ENCODE results near the gene BHLHE40. TPM values are rescaled to one million over a fixed set of nuclear protein-coding genes. Genes with fewer than 3 reads are reported as not detected.

Gene BHLHE40
- total and polyA plus RNA-seq, 2 of the 8 experiments (the other 6 are each of a cell fraction or from before 2014, with no cell fraction given) = 1.5 to 2.2 TPM

DNA sequence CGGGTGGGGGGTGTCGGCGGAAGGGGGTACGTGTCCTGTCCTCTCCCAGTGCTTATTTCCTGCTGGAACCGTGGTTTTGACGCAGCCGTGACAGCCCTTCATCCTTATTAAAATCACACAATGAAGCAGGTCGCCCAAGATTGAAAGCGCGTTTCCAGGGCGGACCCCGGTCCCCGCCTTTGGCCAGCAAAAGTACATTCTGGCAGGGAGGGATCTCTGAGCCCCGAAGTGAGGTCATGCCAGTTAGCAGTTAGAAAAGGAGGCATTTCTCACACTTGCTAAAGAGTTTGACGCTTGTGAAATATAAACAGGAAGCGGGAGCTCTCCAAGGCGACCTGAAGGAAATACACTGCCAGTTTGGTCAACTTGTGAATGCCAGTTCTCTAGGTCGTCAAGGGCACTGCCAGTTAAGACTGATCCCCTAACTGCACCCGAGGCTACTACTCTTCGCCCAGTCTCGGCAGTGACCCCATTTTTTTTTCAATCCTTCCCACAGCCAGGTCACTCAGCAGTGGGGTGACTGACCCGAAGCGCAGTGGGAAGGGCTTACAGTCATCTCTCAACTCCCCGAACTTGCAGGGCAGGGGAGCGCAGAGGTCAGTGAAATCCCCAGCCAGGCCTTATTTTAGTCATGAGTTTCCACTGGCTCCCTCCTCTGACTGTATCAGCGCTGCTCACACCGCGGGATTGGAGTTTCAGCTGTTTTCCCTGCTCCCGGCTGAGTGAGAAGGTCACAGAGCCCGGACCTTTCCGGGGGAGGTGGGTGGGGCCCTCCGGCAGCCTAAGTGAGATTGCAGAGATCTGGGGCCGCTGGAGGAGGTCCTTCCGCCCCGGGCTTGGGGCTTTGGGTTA is 2.0 kb upstream of the BHLHE40 start:
- Histone ChIP-seq H3K23ac (ENCODE audit: insufficient read length) (no peak overlapping the region), H3K4me3 (ENCODE audit: extremely low read depth in 1 of 4, insufficient read depth in 2 of 4, low read depth in 3 of 4, low read length in 4 of 4) (peak overlapping the region; percentile 51 to 71 (median 58)), H3K18ac (ENCODE audit: extremely low read depth, low read length) (no peak overlapping the region), H2BK12ac (ENCODE audit: low read depth, low read length) (peak overlapping the region; percentile 70), H3K79me1 (ENCODE audit: low read depth, low read length) (no peaks in the 10 kb centered on the region), H2BK5ac (ENCODE audit: low read depth, low read length) (no peak overlapping the region), H3K4ac (replicated peaks; ENCODE audit: insufficient read length, low read depth, low read length) (no peak overlapping the region), H4K20me1 (replicated peaks in 1 of 2; ENCODE audit: control insufficient read depth in 1 of 2, insufficient read depth in 2 of 2, low read length in 2 of 2) (no peaks in the 10 kb centered on the region), H2BK20ac (ENCODE audit: low read length) (no peak overlapping the region), H2AFZ (ENCODE audit: low read length) (0 out of 2 replicates have a peak overlapping the region, but pooled peaks have one; percentile 30), H3K4me2 (ENCODE audit: insufficient read depth in 1 of 2, low read depth in 2 of 2, low read length in 2 of 2) (peak overlapping the region; percentile 84 to 100), H3K56ac (replicated peaks; ENCODE audit: insufficient read length, low read depth, low read length) (no peak overlapping the region), H3K9me3 (ENCODE audit: insufficient read depth in 2 of 2, low read depth in 1 of 2, low read length in 1 of 2) (no peaks in the 10 kb centered on the region), H2BK120ac (replicated peaks; ENCODE audit: low read depth, low read length) (no peak overlapping the region), H4K5ac (ENCODE audit: insufficient read length, low read depth, low read length) (no peak overlapping the region), H2BK15ac (ENCODE audit: low read length) (no peak overlapping the region), H3K23me2 (ENCODE audit: low read depth, low read length) (peaks cover 22% of the 10 kb centered on the region), H3K36me3 (ENCODE audit: control insufficient read depth in 2 of 4, insufficient read depth in 4 of 4, low read length in 3 of 4) (no peaks in the 10 kb centered on the region), H4K8ac (ENCODE audit: extremely low read depth, insufficient read depth, low read length) (no peak overlapping the region; the same call in 1 of the 2 replicates), H3K27me3 (replicated peaks in 1 of 4; ENCODE audit: control insufficient read depth in 3 of 4, extremely low read depth in 1 of 4, insufficient read depth in 3 of 4, low read length in 3 of 4) (peaks cover 4 to 36% (median 22%) of the 10 kb centered on the region in 4 experiments), H3K14ac (ENCODE audit: insufficient read length) (no peak overlapping the region), H3K4me1 (replicated peaks in 1 of 4; ENCODE audit: control insufficient read depth in 3 of 4, insufficient read depth in 4 of 4, low read length in 3 of 4) (peaks cover 2 to 8% (median 4%) of the 10 kb centered on the region in 4 experiments; a peak in 5 of 7 replicates), H2AK5ac (ENCODE audit: low read depth, low read length) (no peak overlapping the region), H4K91ac (replicated peaks; ENCODE audit: insufficient read length, low read length) (no peak overlapping the region), H3K9ac (replicated peaks in 1 of 4; ENCODE audit: extremely low read depth in 1 of 4, low read depth in 3 of 4, low read length in 3 of 4) (peak overlapping the region in 1 of 4 experiments; percentile 35; a peak in 1 of 7 replicates), H3K27ac (ENCODE audit: low read depth, low read length) (no peak overlapping the region), H3K79me2 (ENCODE audit: control insufficient read depth in 1 of 2, insufficient read depth in 2 of 2, low read length in 2 of 2) (no peaks in the 10 kb centered on the region)
- DNase-seq (ENCODE audit: low read depth in 1 of 2, low spot score in 2 of 2) = peak in 1 of 2 experiments; percentile 64
- POLR2A ChIA-PET (ENCODE audit: partially characterized antibody) = interaction anchor here (1.0 kb wide), 1 partner anchor 266 kb away, joined by 3 read pairs; no protein-coding TSS in a partner anchor
- no peak for FAIRE-seq
- 13% methylated on average over 33 of the region's 35 CpGs; no CpG with 5 or more reads in 1 of the 2 experiments for WGBS, 2 experiments (ENCODE audit: extremely low coverage in 1 of 2, insufficient coverage in 1 of 2, insufficient read length in 1 of 2, insufficient replicate concordance in 2 of 2, low coverage in 1 of 2, low lambda C conversion rate in 2 of 2, missing lambda C conversion rate in 1 of 2)
- CTCF ChIA-PET (ENCODE audit: partially characterized antibody) = interaction anchor here (0.7 to 6.4 kb wide), 55 partner anchors 9 to 485 kb away, joined by 3 to 59 read pairs (median 4); partner anchors contain the start of gene ITPR1
- TF ChIP-seq PHF8 (conservative IDR thresholded peaks at IDR 0.05; ENCODE audit: low read depth, low read length) (no peak), KDM5A (IDR thresholded peaks at IDR 0.05; ENCODE audit: low read length) (no peak), JUN (IDR thresholded peaks at IDR 0.05; ENCODE audit: low read depth, low read length) (no peak), POU5F1 (IDR thresholded peaks at IDR 0.05; ENCODE audit: low read depth, low read length) (no peak), NRF1 (IDR thresholded peaks at IDR 0.05; ENCODE audit: low read depth, low read length) (no peak), HDAC2 (IDR thresholded peaks at IDR 0.05; ENCODE audit: borderline replicate concordance in 1 of 2, low read depth in 2 of 2, low read length in 2 of 2) (0 out of 4 replicates have a peak, but pooled peaks of 1 of the 2 experiments have one; percentile 50), TAF7 (optimal IDR thresholded peaks at IDR 0.05; ENCODE audit: borderline replicate concordance, low read depth, low read length) (no peak), FOSL1 (IDR thresholded peaks at IDR 0.05; ENCODE audit: insufficient read depth, low read depth, low read length) (no peak), GABPA (IDR thresholded peaks at IDR 0.05; ENCODE audit: borderline replicate concordance, insufficient read depth, low read length) (no peak), GTF2F1 (IDR thresholded peaks at IDR 0.05; ENCODE audit: borderline replicate concordance, low read depth, low read length) (no peak)
